Measurements from ENCODE around the gene C1QTNF5. TPM values are rescaled to one million over a fixed set of nuclear protein-coding genes. Genes with fewer than 3 reads are reported as not detected.

C1QTNF5 gene
- total RNA-seq, 1 experiment from 2014 or later = 3.0 TPM

DNA sequence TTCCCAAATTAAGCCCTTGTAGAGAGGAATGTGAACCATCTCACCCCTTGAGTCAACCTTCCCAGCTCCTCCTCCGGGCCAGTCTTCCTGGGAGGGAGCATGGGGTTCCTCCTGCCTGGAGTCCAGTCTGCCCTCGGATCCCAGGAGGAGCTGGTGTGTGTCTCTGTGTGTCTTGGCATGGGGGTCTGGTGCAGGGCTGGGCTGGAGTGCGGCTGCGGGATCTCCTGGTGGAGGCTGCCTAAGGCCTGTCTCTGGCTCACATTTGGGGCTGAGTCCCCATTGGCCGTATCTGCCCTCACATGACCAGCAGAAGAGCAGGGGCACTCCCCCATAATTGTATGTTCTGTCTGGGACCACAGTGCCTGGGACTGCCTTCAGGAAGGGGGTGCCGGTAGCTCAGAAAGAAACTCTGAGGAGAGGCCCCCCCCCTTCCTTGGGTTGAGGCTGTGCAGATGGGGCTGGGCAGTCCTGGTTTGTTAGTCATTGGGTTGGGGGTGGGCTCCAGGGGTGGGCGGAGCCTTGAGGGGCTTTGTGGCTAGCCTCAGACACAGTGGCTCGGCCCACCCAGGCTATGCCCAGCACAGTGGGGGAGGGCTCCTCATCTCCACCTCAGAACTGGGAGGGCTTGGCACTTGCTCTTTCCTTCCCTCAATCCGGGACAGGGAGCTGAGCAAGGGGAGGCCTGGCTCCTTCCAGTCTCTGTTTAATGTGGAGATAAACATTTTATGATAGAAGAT is 2.9 kb downstream of the C1QTNF5 start (continued):
- TF ChIP-seq, protein P1, sequence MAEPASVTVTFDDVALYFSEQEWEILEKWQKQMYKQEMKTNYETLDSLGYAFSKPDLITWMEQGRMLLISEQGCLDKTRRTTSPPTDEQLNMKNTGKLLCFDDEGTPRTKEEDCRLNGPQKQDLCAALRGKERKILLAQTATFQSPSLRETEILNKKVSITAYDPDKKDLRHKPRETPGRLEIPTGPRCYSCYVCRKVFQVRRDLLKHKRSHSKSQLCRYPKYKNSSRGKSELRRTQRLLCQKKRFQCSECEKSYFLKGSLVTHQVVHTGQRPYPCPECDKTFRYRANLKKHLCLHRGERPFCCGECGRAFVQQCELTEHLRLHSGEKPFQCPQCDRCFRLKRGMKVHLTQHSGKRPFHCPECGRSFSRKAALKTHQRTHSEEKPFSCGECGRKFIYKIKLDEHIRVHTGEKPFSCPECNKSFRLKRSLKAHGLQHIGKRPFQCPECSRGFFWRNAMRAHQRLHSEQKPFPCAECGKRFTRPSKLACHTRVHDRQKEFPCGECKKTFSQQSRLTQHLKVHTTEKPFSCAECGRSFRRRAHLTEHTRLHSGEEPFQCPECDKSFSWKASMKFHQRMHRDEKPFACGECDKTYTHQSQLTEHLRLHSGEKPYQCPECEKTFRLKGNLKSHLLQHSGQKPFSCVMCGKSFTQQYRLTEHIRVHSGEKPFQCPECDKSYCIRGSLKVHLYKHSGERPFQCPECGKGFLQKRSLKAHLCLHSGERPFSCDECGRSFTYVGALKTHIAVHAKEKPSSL (CRISPR knock-in tag; conservative IDR thresholded peaks at IDR 0.05) = no peak
- no peak for TF ChIP-seq RELA (CRISPR knock-in tag; IDR thresholded peaks at IDR 0.05; ENCODE audit: borderline replicate concordance)
- TF ChIP-seq HMGA2 (CRISPR knock-in tag; IDR thresholded peaks at IDR 0.05) = no peak
- no peak for TF ChIP-seq MXD4 (CRISPR knock-in tag; IDR thresholded peaks at IDR 0.05; ENCODE audit: borderline replicate concordance)

DNA sequence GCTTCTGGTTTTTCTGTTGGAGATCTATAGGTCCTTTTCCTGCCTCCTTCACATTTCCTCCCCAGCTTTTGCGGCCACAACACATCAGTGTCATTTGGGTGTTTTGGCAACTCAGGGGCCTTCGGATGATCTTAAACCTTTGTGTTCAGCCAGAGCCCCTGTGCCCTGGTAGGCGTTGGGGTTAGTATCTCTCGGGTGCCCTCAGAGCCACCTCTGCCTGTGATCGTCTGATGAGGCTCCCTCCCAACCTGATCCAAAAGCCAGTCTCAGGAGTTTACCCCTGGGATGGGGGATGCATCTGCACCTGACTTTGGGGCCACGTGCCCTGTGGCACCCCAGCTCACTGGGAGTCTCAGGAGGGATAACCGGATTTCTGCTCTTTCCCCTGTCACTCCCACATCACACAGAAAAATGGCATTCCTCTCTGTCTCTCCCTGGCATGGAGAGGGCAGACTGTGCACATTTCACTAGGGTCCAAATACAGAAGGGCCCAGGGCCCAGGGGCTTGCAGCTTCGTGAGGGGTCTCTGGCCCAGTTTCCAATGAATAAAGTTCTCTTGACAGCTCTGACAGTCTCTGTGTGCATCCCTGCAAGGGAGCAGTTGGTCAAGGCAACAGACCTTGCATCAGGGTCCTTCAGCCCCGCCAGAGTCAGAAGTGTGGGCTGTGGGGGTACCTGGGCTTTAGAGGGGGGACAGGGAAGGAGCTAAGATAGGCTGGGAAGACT is 3.8 kb downstream of the C1QTNF5 start:
- Mint-ChIP-seq H3K36me3 (peaks cover 7% of the 10 kb centered on the region), H3K4me3 (peak overlapping the region; percentile 100), H3K9me3 (no peaks in the 10 kb centered on the region), H3K4me1 (peaks cover 56% of the 10 kb centered on the region), H3K27ac (peak overlapping the region; percentile 96), H3K27me3 (ENCODE audit: low read depth) (peaks cover 26% of the 10 kb centered on the region)
- ChIA-PET CTCF (interaction anchor here (1.1 to 10.4 kb wide), 13 partner anchors 8 to 197 kb away, joined by 3 to 387 read pairs (median 19); partner anchors contain the start of genes CBL, MCAM, NLRX1 and USP2), POLR2A (interaction anchor here (2.2 to 3.9 kb wide), 3 partner anchors 13 to 25 kb away, joined by 9 to 35 read pairs (median 10); partner anchors contain the start of gene MCAM)
- TF ChIP-seq ZNF423 (CRISPR knock-in tag; IDR thresholded peaks at IDR 0.05) = no peak
- 0 out of 2 replicates have a peak, but pooled peaks have one; percentile 18 for TF ChIP-seq JUN (CRISPR knock-in tag; IDR thresholded peaks at IDR 0.05)
- DNase-seq (ENCODE audit: low spot score) (no peak), ATAC-seq (no peak)

DNA sequence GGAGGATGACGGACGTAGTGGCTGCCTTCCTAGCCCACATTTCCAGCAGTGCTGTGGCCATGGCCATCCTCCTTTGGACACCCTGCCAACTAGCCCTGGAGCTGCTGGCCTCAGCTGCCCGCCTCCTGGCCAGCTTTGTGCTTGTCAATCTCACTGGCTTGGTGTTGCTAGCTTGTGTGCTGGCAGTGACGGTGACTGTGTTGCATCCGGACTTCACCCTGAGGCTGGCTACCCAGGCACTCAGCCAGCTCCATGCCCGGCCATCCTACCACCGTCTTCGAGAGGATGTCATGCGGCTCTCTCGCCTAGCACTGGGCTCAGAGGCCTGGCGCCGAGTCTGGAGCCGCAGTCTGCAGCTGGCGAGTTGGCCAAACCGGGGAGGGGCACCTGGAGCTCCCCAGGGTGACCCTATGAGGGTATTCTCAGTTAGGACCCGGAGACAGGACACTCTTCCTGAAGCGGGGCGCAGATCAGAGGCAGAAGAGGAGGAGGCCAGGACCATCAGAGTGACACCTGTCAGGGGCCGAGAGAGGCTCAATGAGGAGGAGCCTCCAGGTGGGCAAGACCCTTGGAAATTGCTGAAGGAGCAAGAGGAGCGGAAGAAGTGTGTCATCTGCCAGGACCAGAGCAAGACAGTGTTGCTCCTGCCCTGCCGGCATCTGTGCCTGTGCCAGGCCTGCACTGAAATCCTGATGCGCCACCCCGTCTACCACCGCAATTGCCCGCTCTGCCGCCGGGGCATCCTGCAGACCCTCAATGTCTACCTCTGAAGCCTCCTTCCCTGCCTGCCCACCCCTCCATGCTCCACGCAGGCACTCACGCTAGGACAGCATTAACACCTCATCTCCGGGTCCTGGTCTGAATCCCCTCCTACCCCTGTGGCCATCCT is 4.8 kb downstream of the C1QTNF5 start:
- POLR2A ChIA-PET = no interaction called here
- CTCF ChIA-PET = interaction anchor here (0.8 to 2.5 kb wide), 2 partner anchors 13 to 20 kb away, joined by 3 to 48 read pairs; no protein-coding TSS in a partner anchor
- peaks cover 7% of the 10 kb centered on the region for H3K36me3 Mint-ChIP-seq
- no peak for ATAC-seq
- peaks cover 17% of the 10 kb centered on the region for H3K27me3 Mint-ChIP-seq (ENCODE audit: low read depth)
- peak overlapping the region; percentile 100 for H3K4me3 Mint-ChIP-seq
- TF ChIP-seq SMAD4 (CRISPR knock-in tag; IDR thresholded peaks at IDR 0.05) = no peak
- TF ChIP-seq TP53 (CRISPR knock-in tag; IDR thresholded peaks at IDR 0.05) = no peak
- TF ChIP-seq MXD4 (CRISPR knock-in tag; IDR thresholded peaks at IDR 0.05; ENCODE audit: borderline replicate concordance) = no peak
- TF ChIP-seq NR1H2 (CRISPR knock-in tag; IDR thresholded peaks at IDR 0.05) = no peak
- TF ChIP-seq IRF2 (CRISPR knock-in tag; IDR thresholded peaks at IDR 0.05; ENCODE audit: borderline replicate concordance, low read depth) = 0 out of 2 replicates have a peak, but pooled peaks have one; percentile 59
- no peak for TF ChIP-seq TEAD1 (CRISPR knock-in tag; IDR thresholded peaks at IDR 0.05)
- TF ChIP-seq, protein P2, sequence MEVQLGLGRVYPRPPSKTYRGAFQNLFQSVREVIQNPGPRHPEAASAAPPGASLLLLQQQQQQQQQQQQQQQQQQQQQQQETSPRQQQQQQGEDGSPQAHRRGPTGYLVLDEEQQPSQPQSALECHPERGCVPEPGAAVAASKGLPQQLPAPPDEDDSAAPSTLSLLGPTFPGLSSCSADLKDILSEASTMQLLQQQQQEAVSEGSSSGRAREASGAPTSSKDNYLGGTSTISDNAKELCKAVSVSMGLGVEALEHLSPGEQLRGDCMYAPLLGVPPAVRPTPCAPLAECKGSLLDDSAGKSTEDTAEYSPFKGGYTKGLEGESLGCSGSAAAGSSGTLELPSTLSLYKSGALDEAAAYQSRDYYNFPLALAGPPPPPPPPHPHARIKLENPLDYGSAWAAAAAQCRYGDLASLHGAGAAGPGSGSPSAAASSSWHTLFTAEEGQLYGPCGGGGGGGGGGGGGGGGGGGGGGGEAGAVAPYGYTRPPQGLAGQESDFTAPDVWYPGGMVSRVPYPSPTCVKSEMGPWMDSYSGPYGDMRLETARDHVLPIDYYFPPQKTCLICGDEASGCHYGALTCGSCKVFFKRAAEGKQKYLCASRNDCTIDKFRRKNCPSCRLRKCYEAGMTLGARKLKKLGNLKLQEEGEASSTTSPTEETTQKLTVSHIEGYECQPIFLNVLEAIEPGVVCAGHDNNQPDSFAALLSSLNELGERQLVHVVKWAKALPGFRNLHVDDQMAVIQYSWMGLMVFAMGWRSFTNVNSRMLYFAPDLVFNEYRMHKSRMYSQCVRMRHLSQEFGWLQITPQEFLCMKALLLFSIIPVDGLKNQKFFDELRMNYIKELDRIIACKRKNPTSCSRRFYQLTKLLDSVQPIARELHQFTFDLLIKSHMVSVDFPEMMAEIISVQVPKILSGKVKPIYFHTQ (CRISPR knock-in tag; IDR thresholded peaks at IDR 0.05) = no peak
- peak; percentile 89 for TF ChIP-seq ZNF317 (CRISPR knock-in tag; IDR thresholded peaks at IDR 0.05; ENCODE audit: borderline replicate concordance, low read depth)
- no peak for TF ChIP-seq PRRX2 (CRISPR knock-in tag; IDR thresholded peaks at IDR 0.05)
- TF ChIP-seq, protein P3, sequence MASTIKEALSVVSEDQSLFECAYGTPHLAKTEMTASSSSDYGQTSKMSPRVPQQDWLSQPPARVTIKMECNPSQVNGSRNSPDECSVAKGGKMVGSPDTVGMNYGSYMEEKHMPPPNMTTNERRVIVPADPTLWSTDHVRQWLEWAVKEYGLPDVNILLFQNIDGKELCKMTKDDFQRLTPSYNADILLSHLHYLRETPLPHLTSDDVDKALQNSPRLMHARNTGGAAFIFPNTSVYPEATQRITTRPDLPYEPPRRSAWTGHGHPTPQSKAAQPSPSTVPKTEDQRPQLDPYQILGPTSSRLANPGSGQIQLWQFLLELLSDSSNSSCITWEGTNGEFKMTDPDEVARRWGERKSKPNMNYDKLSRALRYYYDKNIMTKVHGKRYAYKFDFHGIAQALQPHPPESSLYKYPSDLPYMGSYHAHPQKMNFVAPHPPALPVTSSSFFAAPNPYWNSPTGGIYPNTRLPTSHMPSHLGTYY (CRISPR knock-in tag; IDR thresholded peaks at IDR 0.05) = no peak
- no peak for TF ChIP-seq ATF1 (CRISPR knock-in tag; IDR thresholded peaks at IDR 0.05)
- DNase-seq (ENCODE audit: low spot score) = no peak
- H3K27ac Mint-ChIP-seq = peak overlapping the region; percentile 100
- peaks cover 48% of the 10 kb centered on the region for H3K4me1 Mint-ChIP-seq
- no peaks in the 10 kb centered on the region for H3K9me3 Mint-ChIP-seq

Data from WTC11 (cell line).